Thoracic aorta (tissue), 2 donors: Measurements from ENCODE around the gene PMPCA. TPM values are rescaled to one million over a fixed set of nuclear protein-coding genes. Genes with fewer than 3 reads are reported as not detected.

Experiments
- ATAC-seq: fragments of 150-250 bp; one replicate; pipeline ENCODE4 v1.8.0; 2017; ENCODE audit warnings: low read depth; ENCODE audit not compliant: insufficient number of reproducible peaks, low FRiP score
- DNase-seq: peaks from one replicate; pipeline ENCODE4 v3.0.0-alpha.2; 2020; ENCODE audit warnings: low spot score
- H3K27ac ChIP-seq, 2 donors: fragments of 200-600 bp; sonication (generic); 1 replicate in 1 of 2; 2 replicates in 1 of 2; pipeline ENCODE4 v1.5.1; 2016; ENCODE audit warnings: mild to moderate bottlenecking in 2 of 2, moderate library complexity in 2 of 2
- H3K27me3 ChIP-seq: fragments of 200-600 bp; sonication (generic); replicated peaks from 2 replicates; pipeline ENCODE4 v1.6.0; 2016; ENCODE audit warnings: mild to moderate bottlenecking; ENCODE audit not compliant: insufficient read depth
- H3K36me3 ChIP-seq: fragments of 200-600 bp; sonication (generic); one replicate; pipeline ENCODE4 v1.5.1; 2016
- H3K4me1 ChIP-seq, 2 donors: fragments of 200-600 bp; sonication (generic); 1 replicate in 1 of 2; 2 replicates in 1 of 2; pipeline versions ENCODE4 v1.5.1 to v1.6.0; 2016; ENCODE audit warnings: low read depth in 2 of 2, mild to moderate bottlenecking in 1 of 2; ENCODE audit not compliant: control insufficient read depth in 1 of 2
- H3K4me3 ChIP-seq: fragments of 200-600 bp; sonication (generic); 2 replicates; pipeline ENCODE4 v1.5.1; 2016; ENCODE audit warnings: mild to moderate bottlenecking
- H3K9me3 ChIP-seq: fragments of 200-600 bp; sonication (generic); 2 replicates; pipeline ENCODE4 v1.5.1; 2016
- total RNA-seq, 2 donors: library from RNA; depleted of rRNA; stranded (reverse); fragments of >200 nt; gene quantifications; one replicate each; pipeline versions ENCODE4 v1.1.0 to v1.2.3, GENCODE V29; 2016
- TF ChIP-seq, protein P1 (sequence below): fragments of 200-600 bp; sonication (generic); IDR thresholded peaks from one replicate; pipeline ENCODE4 v1.5.1; 2019; ENCODE audit warnings: antibody characterized with exemption

PMPCA gene
- total RNA-seq, 2 donors from 2014 or later: 28.7 to 43.0 TPM

DNA sequence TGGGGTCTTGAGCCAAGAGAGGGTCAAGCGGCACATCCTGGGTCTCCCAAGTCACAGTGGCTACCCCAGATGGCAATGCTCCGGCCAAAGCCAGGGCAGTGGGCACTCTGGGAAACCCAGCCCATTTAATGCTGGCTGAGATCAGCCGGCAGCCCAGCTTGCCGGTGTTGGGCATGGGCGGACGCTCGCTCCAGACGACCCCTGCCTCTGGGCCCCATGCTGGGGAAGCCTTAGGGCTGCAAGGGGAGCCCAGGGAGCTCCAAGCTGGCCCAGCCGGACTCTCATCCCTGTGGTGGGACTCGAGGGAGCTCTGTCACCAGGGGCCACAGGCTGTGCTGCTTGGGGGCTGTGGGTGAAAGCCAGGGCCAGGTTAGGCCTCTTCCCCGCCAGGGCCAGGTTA, 31.1 kb upstream of the PMPCA start:
- H3K27ac ChIP-seq: no peak overlapping the region
- no peak overlapping the region for H3K4me3 ChIP-seq
- H3K36me3 ChIP-seq: peaks cover 17% of the 10 kb centered on the region
- TF ChIP-seq, protein P1, sequence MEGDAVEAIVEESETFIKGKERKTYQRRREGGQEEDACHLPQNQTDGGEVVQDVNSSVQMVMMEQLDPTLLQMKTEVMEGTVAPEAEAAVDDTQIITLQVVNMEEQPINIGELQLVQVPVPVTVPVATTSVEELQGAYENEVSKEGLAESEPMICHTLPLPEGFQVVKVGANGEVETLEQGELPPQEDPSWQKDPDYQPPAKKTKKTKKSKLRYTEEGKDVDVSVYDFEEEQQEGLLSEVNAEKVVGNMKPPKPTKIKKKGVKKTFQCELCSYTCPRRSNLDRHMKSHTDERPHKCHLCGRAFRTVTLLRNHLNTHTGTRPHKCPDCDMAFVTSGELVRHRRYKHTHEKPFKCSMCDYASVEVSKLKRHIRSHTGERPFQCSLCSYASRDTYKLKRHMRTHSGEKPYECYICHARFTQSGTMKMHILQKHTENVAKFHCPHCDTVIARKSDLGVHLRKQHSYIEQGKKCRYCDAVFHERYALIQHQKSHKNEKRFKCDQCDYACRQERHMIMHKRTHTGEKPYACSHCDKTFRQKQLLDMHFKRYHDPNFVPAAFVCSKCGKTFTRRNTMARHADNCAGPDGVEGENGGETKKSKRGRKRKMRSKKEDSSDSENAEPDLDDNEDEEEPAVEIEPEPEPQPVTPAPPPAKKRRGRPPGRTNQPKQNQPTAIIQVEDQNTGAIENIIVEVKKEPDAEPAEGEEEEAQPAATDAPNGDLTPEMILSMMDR: no peak
- no peak for ATAC-seq
- H3K27me3 ChIP-seq: no peaks in the 10 kb centered on the region
- no peaks in the 10 kb centered on the region for H3K4me1 ChIP-seq
- no peak for DNase-seq
- no peaks in the 10 kb centered on the region for H3K9me3 ChIP-seq

DNA sequence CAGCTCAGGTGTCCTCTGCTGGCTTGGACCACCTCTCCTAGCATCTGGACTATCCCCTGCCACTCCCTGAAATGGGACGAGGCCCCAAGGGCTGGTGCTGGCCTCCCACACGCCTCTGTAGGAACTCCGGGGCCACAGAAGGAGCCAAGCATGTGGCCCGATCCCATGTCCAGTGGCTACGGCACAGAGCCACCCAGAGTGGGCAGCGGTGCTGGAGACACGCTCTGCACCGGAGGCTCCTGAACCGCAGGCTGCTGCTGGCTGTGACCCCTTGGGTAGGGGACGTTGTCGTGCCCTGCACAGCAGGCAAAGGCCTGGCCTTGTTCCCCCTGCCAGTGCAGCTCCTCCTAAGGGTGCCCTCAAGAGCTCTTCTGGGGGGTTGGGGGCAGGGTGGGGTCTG, 30.6 kb upstream of the PMPCA start:
- TF ChIP-seq, protein P1: no peak
- no peak for DNase-seq
- Histone ChIP-seq H3K4me1 (no peaks in the 10 kb centered on the region), H3K4me3 (no peak overlapping the region), H3K9me3 (no peaks in the 10 kb centered on the region), H3K27me3 (no peaks in the 10 kb centered on the region), H3K27ac (no peak overlapping the region), H3K36me3 (peaks cover 17% of the 10 kb centered on the region)
- ATAC-seq: no peak

DNA sequence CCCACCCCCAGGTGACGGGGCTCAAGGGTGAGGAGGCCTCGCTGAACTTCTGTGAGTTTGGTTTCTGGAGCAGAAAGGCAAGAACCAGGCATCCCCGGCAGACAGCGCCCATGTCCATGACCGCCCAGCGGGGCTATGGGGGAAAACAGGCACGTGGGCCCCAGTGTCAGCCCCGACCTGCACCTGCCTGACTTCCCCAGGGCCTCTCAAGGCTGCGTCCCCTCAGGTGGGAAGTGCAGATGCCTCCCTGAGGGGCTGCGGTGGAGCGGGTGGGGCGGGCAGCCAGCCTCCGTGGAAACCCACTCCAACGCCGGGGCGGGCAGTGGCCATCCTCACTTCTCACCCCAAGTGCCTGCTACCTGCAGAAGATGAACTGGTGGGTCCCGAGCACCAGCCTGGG, 30.1 kb upstream of the PMPCA start:
- peaks cover 17% of the 10 kb centered on the region for H3K36me3 ChIP-seq
- ATAC-seq: no peak
- no peak for DNase-seq
- no peaks in the 10 kb centered on the region for H3K9me3 ChIP-seq
- no peaks in the 10 kb centered on the region for H3K4me1 ChIP-seq
- no peak overlapping the region for H3K27ac ChIP-seq
- H3K27me3 ChIP-seq: no peaks in the 10 kb centered on the region
- TF ChIP-seq, protein P1: no peak
- H3K4me3 ChIP-seq: no peak overlapping the region

DNA sequence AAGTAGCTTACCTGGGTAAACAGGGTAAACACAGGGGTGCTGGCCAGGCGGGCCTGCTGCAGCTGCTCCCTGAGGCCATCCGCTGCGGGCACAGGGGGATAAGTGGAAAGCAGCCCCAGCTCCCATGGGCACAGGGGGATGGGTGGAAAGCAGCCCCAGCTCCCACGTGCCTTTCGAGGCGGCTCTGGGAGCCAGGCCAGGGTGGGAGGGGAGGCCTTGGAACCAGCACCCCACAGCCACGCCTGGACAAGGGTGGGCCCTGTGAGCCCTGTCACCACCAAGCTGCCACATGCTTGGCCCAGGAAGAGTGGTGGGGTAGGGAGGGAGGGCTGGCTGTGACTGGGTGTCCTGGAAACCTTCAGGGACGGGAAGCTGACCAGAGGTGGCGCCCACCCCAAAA, 29.1 kb upstream of the PMPCA start:
- H3K27ac ChIP-seq: no peak overlapping the region
- H3K27me3 ChIP-seq: no peaks in the 10 kb centered on the region
- no peak overlapping the region for H3K4me3 ChIP-seq
- H3K9me3 ChIP-seq: no peaks in the 10 kb centered on the region
- H3K4me1 ChIP-seq: no peaks in the 10 kb centered on the region
- TF ChIP-seq, protein P1: no peak
- ATAC-seq (no peak), DNase-seq (no peak)
- H3K36me3 ChIP-seq: peaks cover 17% of the 10 kb centered on the region

DNA sequence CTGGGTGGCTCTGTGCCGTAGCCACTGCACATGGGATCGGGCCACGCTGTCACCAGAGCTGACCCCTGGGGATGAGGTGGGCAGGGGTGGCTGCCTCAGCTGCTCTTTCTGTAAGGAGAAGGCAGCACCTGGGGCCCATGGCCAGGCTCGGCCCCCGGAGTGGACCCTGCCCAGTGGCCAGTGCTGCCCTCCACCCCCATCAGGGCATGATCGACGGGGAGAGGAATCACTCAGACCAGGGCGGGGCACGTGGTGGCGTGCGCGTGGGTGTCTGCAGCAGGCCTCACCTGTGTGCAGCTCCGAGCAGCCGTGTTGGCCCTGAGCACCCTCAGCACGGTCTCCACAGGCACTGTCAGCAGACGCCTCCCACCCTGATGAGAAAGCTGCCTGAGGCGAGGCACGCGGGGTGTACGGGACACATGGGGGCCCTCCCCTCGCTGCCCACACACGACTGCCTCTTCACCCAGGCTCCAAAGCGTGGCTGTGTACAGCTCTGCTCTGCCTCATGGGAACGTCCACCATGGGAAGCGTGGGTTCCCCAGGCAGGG, 28.4 kb upstream of the PMPCA start:
- no peak overlapping the region for H3K27ac ChIP-seq
- TF ChIP-seq, protein P1: no peak
- no peaks in the 10 kb centered on the region for H3K4me1 ChIP-seq
- H3K36me3 ChIP-seq: peaks cover 21% of the 10 kb centered on the region
- H3K27me3 ChIP-seq: no peaks in the 10 kb centered on the region
- ATAC-seq: no peak
- no peak overlapping the region for H3K4me3 ChIP-seq
- DNase-seq: no peak
- H3K9me3 ChIP-seq: no peaks in the 10 kb centered on the region
